Activated CD4-positive, alpha-beta T cell treated with anti-CD3 and anti-CD28 coated beads, Interleukin-2, Interleukin-4, amounts not matched to agents 100 ng/mL and 50 ng/mL, durations not matched to agents 16 hours and 8 hours (primary cell): ENCODE data around the gene DOCK9.

Experiments used
- DNase-seq: peaks from one replicate; pipeline ENCODE4 v3.0.0-alpha.2; 2020; ENCODE audit warnings: low spot score

Gene DOCK9

GRCh38 chr13:98975822-98976261 is 2.0 kb downstream of the DOCK9 start:
- no peak for DNase-seq

GRCh38 chr13:98974053-98974452 is 3.8 kb downstream of the DOCK9 start:
- DNase-seq = no peak

DNA sequence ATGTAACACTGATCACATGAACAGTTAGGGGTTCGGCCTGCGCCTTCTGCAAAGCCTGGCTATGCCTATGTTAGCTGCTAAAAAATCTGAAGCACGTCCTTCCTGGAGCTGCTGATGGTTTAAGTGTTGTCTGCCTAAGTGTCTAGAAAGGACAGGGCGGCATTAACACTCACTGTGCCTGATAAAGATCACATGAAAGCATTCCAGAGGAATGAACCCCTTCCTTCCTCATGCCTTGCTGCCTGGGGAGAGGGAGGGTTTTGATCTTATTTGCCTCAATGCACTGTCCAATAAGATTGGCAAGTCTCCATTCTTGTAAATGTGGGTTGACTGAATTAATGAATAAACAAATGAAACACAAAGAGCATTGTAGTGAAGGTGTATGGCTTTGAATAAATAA is 5.2 kb downstream of the DOCK9 start:
- no peak for DNase-seq

DNA sequence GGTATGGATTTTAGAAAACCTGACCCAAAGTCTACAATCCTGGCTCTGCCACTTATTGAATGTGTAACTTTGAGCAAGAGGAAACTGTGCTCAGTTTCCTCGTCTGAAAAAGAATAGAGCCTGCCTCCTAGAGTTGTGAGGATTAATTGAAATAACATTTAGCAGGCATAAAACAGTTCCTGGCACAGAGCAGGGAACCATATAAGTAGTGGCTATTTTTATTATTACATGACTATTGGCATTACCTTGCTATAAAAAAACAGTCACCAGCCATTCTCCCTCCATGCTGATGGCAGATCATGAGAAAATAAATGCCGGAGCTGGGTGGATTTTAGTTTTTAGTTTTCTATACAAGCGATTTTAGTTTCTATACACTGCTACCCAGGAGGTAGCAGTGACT is 5.8 kb downstream of the DOCK9 start:
- no peak for DNase-seq

DNA sequence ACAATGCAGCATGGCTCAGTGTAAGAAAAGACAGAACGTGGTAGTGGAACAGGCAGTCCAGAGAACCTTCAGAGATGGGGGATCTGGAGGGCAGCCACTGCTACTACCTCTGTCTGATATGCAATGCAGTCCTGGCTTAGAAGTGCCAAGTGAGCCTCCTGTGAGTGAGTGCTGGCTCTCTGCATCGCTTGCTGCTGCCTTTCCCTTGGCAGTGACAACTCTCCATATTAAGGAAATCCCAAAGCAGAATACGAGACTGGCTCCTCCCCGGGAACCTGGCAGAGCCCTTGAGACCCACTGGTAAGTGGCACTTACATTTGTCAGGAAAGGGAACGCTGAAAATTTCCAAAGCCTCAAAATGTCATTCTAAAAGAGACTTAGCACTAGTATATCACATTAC is 7.5 kb downstream of the DOCK9 start:
- no peak for DNase-seq

- DNase-seq = no peak
These were observed 10.4 kb downstream of the DOCK9 start for GRCh38 chr13:98967491-98967890.

GRCh38 chr13:98966019-98966418 is 11.8 kb downstream of the DOCK9 start:
- DNase-seq = no peak

GRCh38 chr13:98965325-98965724 is 12.5 kb downstream of the DOCK9 start:
- DNase-seq = no peak

GRCh38 chr13:98963917-98964316 is 13.9 kb downstream of the DOCK9 start:
- no peak for DNase-seq

DNA sequence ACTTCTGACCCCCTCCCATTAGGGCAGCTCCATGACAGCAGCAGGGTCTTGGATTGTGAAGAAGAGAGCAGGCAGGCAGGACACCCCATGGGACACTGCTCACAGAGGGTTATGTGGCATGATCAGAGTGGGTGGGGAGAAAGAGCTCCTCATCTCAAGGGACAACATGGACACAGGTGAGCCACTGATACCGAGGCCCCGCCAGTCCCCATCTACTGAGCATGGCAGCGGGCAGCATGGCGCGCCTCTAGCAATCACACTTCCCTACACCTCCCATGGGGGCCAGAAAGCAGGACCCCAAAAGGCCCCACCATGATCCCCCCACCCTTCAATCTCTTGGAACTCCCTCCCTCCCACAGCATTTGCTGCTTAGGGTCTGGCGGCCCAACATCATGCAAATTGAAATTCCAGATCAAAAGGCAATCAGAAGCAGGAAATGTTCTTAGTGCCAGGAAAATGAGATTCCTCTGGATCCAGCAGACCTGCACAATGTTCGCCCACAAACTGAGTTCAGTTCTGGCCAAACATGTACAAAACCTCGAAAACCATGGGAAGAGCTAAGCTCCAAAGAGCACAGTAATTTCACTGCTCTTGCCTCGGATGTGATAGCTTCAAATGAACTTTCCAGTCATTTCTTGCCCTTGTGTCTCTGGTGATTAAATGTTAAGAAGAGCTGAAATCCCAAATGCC is 14.8 kb downstream of the DOCK9 start:
- no peak for DNase-seq

- no peak for DNase-seq
These were observed 16.3 kb downstream of the DOCK9 start for GRCh38 chr13:98961503-98962105.

DNA sequence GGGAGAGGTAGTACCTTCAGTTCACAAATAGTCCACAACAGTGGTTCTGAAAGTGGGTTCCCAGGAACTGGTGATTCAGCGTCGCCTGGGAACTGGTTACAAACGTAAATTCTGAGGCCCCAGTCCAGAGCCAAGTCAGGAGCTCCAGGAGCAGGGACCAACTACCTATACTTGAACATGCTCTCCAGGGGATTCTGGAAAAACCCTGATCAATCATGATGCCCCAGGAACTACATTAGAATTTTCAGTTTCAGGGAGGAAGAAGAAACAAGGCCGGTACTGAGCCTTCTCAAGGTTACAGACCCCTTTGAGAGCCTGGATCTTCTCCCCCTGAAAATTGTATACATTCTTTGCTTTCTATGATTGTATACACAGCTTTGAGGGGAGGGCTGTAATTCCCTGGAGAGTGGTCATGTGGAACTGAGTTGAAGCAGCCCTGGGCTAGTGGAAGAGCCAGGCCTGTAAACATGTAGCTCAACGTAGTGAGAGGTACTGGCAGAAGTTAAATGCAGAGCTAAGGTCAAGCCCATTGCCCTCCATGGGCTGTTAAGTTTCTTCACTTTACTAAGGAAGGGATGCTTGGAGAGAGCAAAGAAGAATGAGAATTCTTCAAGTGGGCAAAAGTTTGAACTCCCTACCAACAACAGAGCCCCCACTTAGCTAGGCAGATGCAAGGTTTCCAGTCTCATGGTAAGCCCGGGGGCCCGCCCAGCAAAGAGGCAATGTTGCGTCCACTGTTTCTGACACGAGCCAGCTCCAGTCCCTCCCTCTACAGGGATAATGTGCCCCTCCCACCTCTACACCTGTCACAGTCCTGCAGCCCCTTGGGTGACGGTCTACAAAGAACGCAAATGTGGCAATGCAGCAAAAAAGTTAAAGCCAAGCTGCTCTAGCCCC is 17.0 kb downstream of the DOCK9 start:
- no peak for DNase-seq

- DNase-seq = no peak
These were observed 17.9 kb downstream of the DOCK9 start for GRCh38 chr13:98959786-98960605.

- no peak for DNase-seq
These were observed 18.6 kb downstream of the DOCK9 start for GRCh38 chr13:98959291-98959690.

GRCh38 chr13:98958443-98958794 is 19.4 kb downstream of the DOCK9 start:
- DNase-seq = no peak

- no peak for DNase-seq
These were observed 20.0 kb downstream of the DOCK9 start for GRCh38 chr13:98957731-98958442.

- DNase-seq = no peak
These were observed 22.5 kb downstream of the DOCK9 start for GRCh38 chr13:98955336-98955735.

DNA sequence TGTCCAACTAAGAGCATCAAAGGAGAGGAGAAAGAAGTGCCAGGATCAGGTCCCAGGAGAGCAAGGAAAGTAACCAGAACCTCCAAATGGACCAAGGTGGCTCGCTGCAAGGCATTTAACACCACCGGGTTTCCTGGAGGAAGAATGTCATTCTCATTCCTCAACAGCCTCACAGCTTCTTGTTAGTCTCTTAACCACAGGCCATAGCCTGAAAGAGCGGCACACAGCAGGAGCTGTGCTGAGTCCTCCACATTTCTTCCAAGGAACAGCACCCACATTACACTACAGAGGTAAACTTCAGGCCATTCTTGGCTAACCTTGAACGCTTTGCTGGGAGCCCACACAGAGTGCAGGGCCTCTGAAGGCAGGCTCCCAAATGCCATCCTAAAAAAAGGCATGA is 23.6 kb downstream of the DOCK9 start:
- DNase-seq = no peak

DNA sequence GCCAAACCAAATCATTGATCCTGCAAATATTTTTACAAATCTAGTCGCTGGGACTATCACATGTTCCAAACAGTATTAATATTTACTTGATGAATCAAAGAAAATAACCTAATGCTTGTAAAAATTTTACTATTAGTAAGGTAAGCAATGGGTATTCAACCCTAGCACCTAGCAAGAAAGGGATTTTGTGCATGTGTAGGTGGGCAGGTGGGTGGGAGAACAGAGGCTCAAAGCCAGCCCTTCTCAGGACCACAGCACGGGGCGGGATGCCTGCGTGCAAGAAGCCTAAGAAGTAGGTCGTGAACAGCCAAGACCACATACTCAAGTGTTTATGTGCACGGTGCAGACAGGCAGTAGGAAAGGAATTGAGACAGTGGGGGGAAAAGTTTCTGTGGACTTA is 26.6 kb downstream of the DOCK9 start:
- DNase-seq = no peak

- DNase-seq = no peak
These were observed 27.2 kb downstream of the DOCK9 start for GRCh38 chr13:98950705-98951104.

- DNase-seq = no peak
These were observed 29.9 kb downstream of the DOCK9 start for GRCh38 chr13:98947925-98948324.
